ENCODE results near the gene MCM9. TPM values are rescaled to one million over a fixed set of nuclear protein-coding genes. Genes with fewer than 3 reads are reported as not detected.
"Not testable (repeated sequence)": the region's sequence is repeated elsewhere in the genome, so short reads cannot be mapped to it uniquely, and the experiment has no call there.

Gene MCM9
- total RNA-seq, 1 donor from 2014 or later = 17.6 TPM

- Mint-ChIP-seq H3K4me3 (no peak overlapping the region), H3K36me3 (no peaks in the 10 kb centered on the region), H3K27me3 (ENCODE audit: low read depth) (peaks cover 2% of the 10 kb centered on the region), H3K9me3 (no peaks in the 10 kb centered on the region), H3K4me1 (peaks cover 37% of the 10 kb centered on the region), H3K27ac (no peak overlapping the region)
- DNase-seq (ENCODE audit: low spot score in 2 of 2, unreplicated experiment in 2 of 2) = no peak
- TF ChIP-seq CTCF (IDR thresholded peaks at IDR 0.05; ENCODE audit: unreplicated experiment) = no peak
Observed at GRCh38 chr6:118768441-118768840, 166.5 kb downstream of the MCM9 start.

- H3K36me3 Mint-ChIP-seq; H3K9me3 Mint-ChIP-seq; H3K27ac Mint-ChIP-seq; DNase-seq (ENCODE audit: low spot score in 2 of 2, unreplicated experiment in 2 of 2); H3K4me3 Mint-ChIP-seq; H3K27me3 Mint-ChIP-seq (ENCODE audit: low read depth): not testable (repeated sequence)
- peaks cover 25% of the 10 kb centered on the region for H3K4me1 Mint-ChIP-seq
Observed at GRCh38 chr6:118765316-118765715, 169.6 kb downstream of the MCM9 start.

- H3K27me3 Mint-ChIP-seq (ENCODE audit: low read depth) = peaks cover 4% of the 10 kb centered on the region
- no peak for DNase-seq (ENCODE audit: low spot score in 2 of 2, unreplicated experiment in 2 of 2)
- TF ChIP-seq CTCF (IDR thresholded peaks at IDR 0.05; ENCODE audit: unreplicated experiment) = no peak
- H3K9me3 Mint-ChIP-seq = no peaks in the 10 kb centered on the region
- H3K4me3 Mint-ChIP-seq = no peak overlapping the region
- H3K4me1 Mint-ChIP-seq = peaks cover 21% of the 10 kb centered on the region
- no peak overlapping the region for H3K27ac Mint-ChIP-seq
- no peaks in the 10 kb centered on the region for H3K36me3 Mint-ChIP-seq
Observed at GRCh38 chr6:118764766-118765165, 170.2 kb downstream of the MCM9 start.

Other genes starting within 250 kb of the MCM9 start
- gene ASF1A, start 41.0 kb downstream of the MCM9 start, total RNA-seq = 22.9 to 28.7 TPM (median 26.4 TPM) in 3 replicates
- 3.7 to 4.3 TPM (median 4.1 TPM) in 3 replicates for gene FAM184A, start 143.5 kb upstream of the MCM9 start, total RNA-seq